HEK293 (cell line): ENCODE measurements around the gene PSMB4.
A peak's percentile ranks its signal among the peaks of the same experiment; 100 is the strongest.
"Not testable (repeated sequence)": the region's sequence is repeated elsewhere in the genome, so short reads cannot be mapped to it uniquely, and the experiment has no call there.

Experiments
- CTCF ChIA-PET: fragments of 350-600 bp; formaldehyde crosslinking; extraction: SDS; loops from one replicate; lab custom pipeline; 2021; ENCODE audit warnings: antibody characterized with exemption; lab: Yijun Ruan, JAX
- POLR2A ChIA-PET: fragments of 300-600 bp; formaldehyde crosslinking; extraction: SDS; loops from one replicate; lab custom pipeline; 2020; ENCODE audit warnings: antibody characterized with exemption, inconsistent platforms; lab: Yijun Ruan, JAX
- H3K27ac ChIP-seq: fragments of 200-500 bp; sonication (Bioruptor generic); 2 replicates; pipeline ENCODE4 v1.5.1; 2014; ENCODE audit warnings: low read depth, low read length, control low read depth, inconsistent platforms; ENCODE audit errors: extremely low read depth
- H3K36me3 ChIP-seq, 2 experiments: fragments of 200-500 bp in 1 of 2; sonication (Bioruptor generic) in 1 of 2; 1 replicate in 1 of 2; 2 replicates in 1 of 2; pipeline ENCODE4 v1.5.1; 2014 to 2017; ENCODE audit warnings: inconsistent platforms in 2 of 2, low read length in 2 of 2; ENCODE audit not compliant: control insufficient read depth in 2 of 2, insufficient read depth in 1 of 2
- H3K4me1 ChIP-seq: fragments of 200-500 bp; sonication (Bioruptor generic); 2 replicates; pipeline ENCODE4 v1.5.1; 2014; ENCODE audit warnings: mild to moderate bottlenecking, low read length, inconsistent platforms; ENCODE audit not compliant: control insufficient read depth, insufficient read depth
- H3K4me3 ChIP-seq: 2 replicates; pipeline ENCODE4 v1.5.1; 2011; ENCODE audit warnings: low read depth, mild to moderate bottlenecking, control low read depth, low read length, moderate library complexity
- H3K9me3 ChIP-seq: fragments of 200-500 bp; sonication (Bioruptor generic); 2 replicates; pipeline ENCODE4 v1.5.1; 2014; ENCODE audit warnings: low read depth, low read length, inconsistent platforms; ENCODE audit not compliant: control insufficient read depth, insufficient read depth
- FEZF1 ChIP-seq: fragments of 450-650 bp; formaldehyde crosslinking; IDR thresholded peaks from 2 replicates; pipeline ENCODE4 v1.5.1; 2016; ENCODE audit warnings: missing biosample characterization, missing genetic modification characterization
- GLI2 ChIP-seq: fragments of 450-650 bp; formaldehyde crosslinking; IDR thresholded peaks from 2 replicates; pipeline ENCODE4; 2017; ENCODE audit warnings: missing biosample characterization, missing genetic modification characterization, low read depth, borderline replicate concordance
- GLI4 ChIP-seq: fragments of 450-650 bp; formaldehyde crosslinking; IDR thresholded peaks from 2 replicates; pipeline ENCODE4 v1.5.1; 2016; ENCODE audit warnings: missing biosample characterization, missing genetic modification characterization
- KLF16 ChIP-seq: fragments of 450-650 bp; formaldehyde crosslinking; IDR thresholded peaks from 2 replicates; pipeline ENCODE4 v1.5.1; 2017; ENCODE audit warnings: missing biosample characterization, missing genetic modification characterization
- ZBTB17 ChIP-seq: fragments of 450-650 bp; formaldehyde crosslinking; IDR thresholded peaks from 2 replicates; pipeline ENCODE4 v1.5.1; 2016; ENCODE audit warnings: missing biosample characterization, missing genetic modification characterization
- ZBTB7A ChIP-seq: fragments of 450-650 bp; formaldehyde crosslinking; IDR thresholded peaks from 2 replicates; pipeline ENCODE4 v1.5.1; 2016; ENCODE audit warnings: low read depth, missing biosample characterization, missing genetic modification characterization
- ZFP69B ChIP-seq: fragments of 450-650 bp; formaldehyde crosslinking; IDR thresholded peaks from 2 replicates; pipeline ENCODE4 v1.5.1; 2016; ENCODE audit warnings: missing biosample characterization, missing genetic modification characterization
- ZNF112 ChIP-seq: fragments of 450-650 bp; formaldehyde crosslinking; IDR thresholded peaks from 2 replicates; pipeline ENCODE4 v1.5.0; 2017; ENCODE audit warnings: missing biosample characterization, missing genetic modification characterization
- ZNF16 ChIP-seq: fragments of 450-650 bp; formaldehyde crosslinking; IDR thresholded peaks from 2 replicates; pipeline ENCODE4 v1.5.1; 2016; ENCODE audit warnings: low read depth, missing biosample characterization, missing genetic modification characterization
- ZNF266 ChIP-seq: fragments of 450-650 bp; formaldehyde crosslinking; IDR thresholded peaks from 2 replicates; pipeline ENCODE4 v1.5.1; 2016; ENCODE audit warnings: missing biosample characterization, missing genetic modification characterization, low read depth
- ZNF473 ChIP-seq: fragments of 450-650 bp; formaldehyde crosslinking; IDR thresholded peaks from 2 replicates; pipeline ENCODE4 v1.5.1; 2017; ENCODE audit warnings: missing biosample characterization, missing genetic modification characterization
- ZNF558 ChIP-seq: fragments of 450-650 bp; formaldehyde crosslinking; IDR thresholded peaks from 2 replicates; pipeline ENCODE4 v1.5.1; 2016; ENCODE audit warnings: missing biosample characterization, missing genetic modification characterization
- ZNF561 ChIP-seq: fragments of 450-650 bp; IDR thresholded peaks from 2 replicates; pipeline ENCODE4 v1.5.1; 2018; ENCODE audit warnings: missing biosample characterization, missing genetic modification characterization, borderline replicate concordance
- TF ChIP-seq, protein P1 (sequence below): fragments of 450-650 bp; formaldehyde crosslinking; IDR thresholded peaks from 2 replicates; pipeline ENCODE4 v1.5.1; 2016; ENCODE audit warnings: missing biosample characterization, missing genetic modification characterization
- TF ChIP-seq, protein P2 (sequence below): fragments of 450-650 bp; formaldehyde crosslinking; IDR thresholded peaks from 2 replicates; pipeline ENCODE4 v1.5.1; 2016; ENCODE audit warnings: missing biosample characterization, missing genetic modification characterization
- TF ChIP-seq, protein P3 (sequence below): fragments of 450-650 bp; formaldehyde crosslinking; IDR thresholded peaks from 2 replicates; pipeline ENCODE4 v1.5.1; 2016; ENCODE audit warnings: missing biosample characterization, missing genetic modification characterization
- TF ChIP-seq, protein P4 (sequence below): fragments of 450-650 bp; formaldehyde crosslinking; IDR thresholded peaks from 2 replicates; pipeline ENCODE4 v1.5.1; 2016; ENCODE audit warnings: missing biosample characterization, missing genetic modification characterization

Gene PSMB4

DNA sequence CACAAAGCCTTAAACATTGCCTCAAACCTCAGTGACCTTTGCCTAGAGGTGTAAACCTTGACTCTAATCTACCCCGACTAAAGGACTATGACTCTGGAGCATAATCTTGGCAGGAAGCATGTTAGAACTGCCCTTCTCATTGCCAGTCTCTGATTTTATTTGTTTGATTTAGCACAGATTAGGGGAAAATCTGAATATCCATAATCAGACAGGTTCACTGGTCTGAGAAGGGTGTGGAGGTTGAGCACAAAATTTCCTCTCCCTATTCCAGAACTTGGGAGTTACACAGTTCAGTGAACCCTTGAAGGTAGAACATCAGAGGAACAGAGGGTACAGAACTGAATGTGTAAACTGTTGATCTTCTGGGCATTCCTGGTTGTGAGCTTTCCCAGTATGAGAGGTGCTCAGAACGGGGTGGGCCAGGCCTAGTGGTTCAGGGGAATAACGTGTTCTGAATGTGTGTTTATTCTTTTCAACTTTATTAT is 8.3 kb upstream of the PSMB4 start (continued):
- TF ChIP-seq ZNF266 (tag by site-specific recombination), result no peak
- TF ChIP-seq, protein P1, sequence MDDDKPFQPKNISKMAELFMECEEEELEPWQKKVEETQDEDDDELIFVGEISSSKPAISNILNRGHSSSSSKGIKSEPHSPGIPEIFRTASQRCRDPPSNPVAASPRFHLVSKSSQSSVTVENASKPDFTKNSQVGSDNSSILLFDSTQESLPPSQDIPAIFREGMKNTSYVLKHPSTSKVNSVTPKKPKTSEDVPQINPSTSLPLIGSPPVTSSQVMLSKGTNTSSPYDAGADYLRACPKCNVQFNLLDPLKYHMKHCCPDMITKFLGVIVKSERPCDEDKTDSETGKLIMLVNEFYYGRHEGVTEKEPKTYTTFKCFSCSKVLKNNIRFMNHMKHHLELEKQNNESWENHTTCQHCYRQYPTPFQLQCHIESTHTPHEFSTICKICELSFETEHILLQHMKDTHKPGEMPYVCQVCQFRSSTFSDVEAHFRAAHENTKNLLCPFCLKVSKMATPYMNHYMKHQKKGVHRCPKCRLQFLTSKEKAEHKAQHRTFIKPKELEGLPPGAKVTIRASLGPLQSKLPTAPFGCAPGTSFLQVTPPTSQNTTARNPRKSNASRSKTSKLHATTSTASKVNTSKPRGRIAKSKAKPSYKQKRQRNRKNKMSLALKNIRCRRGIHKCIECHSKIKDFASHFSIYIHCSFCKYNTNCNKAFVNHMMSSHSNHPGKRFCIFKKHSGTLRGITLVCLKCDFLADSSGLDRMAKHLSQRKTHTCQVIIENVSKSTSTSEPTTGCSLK (tag by site-specific recombination), result no peak

DNA sequence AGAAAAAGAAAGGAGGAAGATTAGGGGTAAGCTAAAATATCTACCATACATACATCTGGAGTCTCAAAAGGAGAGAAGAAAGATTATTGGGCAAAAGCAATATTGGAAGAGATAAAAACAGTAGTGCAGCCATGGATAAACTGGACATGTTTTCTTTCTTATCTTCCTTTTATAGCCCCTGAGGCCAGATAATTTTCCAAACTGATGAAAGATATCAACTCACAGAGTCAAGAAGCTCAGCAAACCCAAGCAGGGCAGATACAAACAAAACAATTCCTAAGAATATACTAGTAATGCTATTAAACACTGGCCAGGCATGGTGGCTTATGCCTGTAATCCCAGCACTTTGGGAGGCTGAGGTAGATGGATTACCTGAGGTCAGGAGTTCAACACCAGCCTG is 5.8 kb upstream of the PSMB4 start:
- ChIA-PET POLR2A (no interaction called here), CTCF (interaction anchor here (0.6 kb wide), 1 partner anchor 52 kb away, joined by 3 read pairs; no protein-coding TSS in a partner anchor)
- Histone ChIP-seq H3K9me3 (no peaks in the 10 kb centered on the region), H3K4me1 (no peaks in the 10 kb centered on the region), H3K4me3 (no peak overlapping the region), H3K36me3 (no peaks in the 10 kb centered on the region), H3K27ac (no peak overlapping the region)
- TF ChIP-seq, protein P2, sequence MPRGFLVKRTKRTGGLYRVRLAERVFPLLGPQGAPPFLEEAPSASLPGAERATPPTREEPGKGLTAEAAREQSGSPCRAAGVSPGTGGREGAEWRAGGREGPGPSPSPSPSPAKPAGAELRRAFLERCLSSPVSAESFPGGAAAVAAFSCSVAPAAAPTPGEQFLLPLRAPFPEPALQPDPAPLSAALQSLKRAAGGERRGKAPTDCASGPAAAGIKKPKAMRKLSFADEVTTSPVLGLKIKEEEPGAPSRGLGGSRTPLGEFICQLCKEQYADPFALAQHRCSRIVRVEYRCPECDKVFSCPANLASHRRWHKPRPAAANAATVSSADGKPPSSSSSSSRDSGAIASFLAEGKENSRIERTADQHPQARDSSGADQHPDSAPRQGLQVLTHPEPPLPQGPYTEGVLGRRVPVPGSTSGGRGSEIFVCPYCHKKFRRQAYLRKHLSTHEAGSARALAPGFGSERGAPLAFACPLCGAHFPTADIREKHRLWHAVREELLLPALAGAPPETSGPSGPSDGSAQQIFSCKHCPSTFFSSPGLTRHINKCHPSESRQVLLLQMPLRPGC (tag by site-specific recombination), result no peak
- TF ChIP-seq ZNF558 (tag by site-specific recombination), result peak; percentile 92

DNA sequence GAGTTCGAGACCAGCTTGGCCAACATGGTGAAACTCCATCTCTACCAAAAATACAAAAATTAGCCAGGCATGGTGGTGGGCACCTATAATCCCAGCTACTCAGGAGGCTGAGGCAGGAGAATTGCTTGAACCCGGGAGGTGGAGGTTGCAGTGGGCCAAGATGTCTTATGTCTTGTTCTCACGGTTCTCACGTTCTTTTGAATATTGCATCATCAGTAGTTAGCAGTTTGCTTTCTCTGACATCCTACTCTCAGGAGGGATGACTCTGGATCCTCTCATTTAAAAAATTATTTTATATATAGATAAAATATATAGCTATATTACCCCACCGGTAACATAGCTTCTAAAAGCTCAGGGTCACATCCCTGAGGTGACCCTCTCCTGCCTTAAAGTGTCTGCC is 3.1 kb upstream of the PSMB4 start:
- H3K36me3 ChIP-seq, result peaks cover 2 to 14% of the 10 kb centered on the region in 2 experiments; a peak in 1 of 3 replicates
- H3K27ac ChIP-seq, H3K4me1 ChIP-seq, H3K9me3 ChIP-seq, H3K4me3 ChIP-seq: not testable (repeated sequence)
- ChIA-PET POLR2A (interaction anchor here (0.6 kb wide), 1 partner anchor 363 kb away, joined by 7 read pairs; no protein-coding TSS in a partner anchor), CTCF (interaction anchor here (0.7 to 1.6 kb wide), 2 partner anchors 55 to 60 kb away, joined by 3 to 4 read pairs; no protein-coding TSS in a partner anchor)

DNA sequence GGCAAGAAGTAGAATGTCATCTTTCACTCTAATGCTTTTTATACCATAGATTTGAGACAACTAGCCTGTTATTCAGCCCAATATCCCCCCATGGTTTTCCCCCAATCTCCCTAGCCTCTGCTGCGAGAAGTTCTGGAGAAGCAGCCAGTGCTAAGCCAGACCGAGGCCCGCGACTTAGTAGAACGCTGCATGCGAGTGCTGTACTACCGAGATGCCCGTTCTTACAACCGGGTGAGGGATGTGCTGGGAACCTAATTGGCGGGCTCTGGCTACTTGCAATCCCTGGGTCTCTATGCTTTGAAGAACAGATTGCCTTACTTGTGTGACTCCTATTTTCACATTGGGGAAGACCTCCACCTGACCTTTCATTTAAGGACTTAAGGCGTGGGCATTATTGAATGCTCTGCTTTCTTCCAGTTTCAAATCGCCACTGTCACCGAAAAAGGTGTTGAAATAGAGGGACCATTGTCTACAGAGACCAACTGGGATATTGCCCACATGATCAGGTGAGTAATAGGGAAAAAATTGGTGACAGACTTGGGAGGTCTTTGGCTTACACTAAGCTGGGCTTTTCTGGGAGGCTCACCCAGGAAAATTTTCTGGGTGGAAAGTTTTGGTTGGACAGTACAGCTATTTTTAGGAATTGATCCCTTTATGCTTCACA is 1.9 kb downstream of the PSMB4 start:
- Histone ChIP-seq H3K36me3 (peaks cover 9 to 62% of the 10 kb centered on the region in 2 experiments; a peak in 2 of 3 replicates), H3K27ac (no peak overlapping the region), H3K4me3 (no peak overlapping the region), H3K4me1 (no peaks in the 10 kb centered on the region), H3K9me3 (no peaks in the 10 kb centered on the region)
- ChIA-PET POLR2A (interaction anchor here (0.9 to 2.4 kb wide), 3 partner anchors 29 to 334 kb away, joined by 3 to 13 read pairs (median 3); partner anchors contain the start of genes SELENBP1 and ZNF687), CTCF (no interaction called here)
- TF ChIP-seq ZBTB17 (no peak), GLI2 (no peak), ZFP69B (tag by site-specific recombination) (no peak), GLI4 (tag by site-specific recombination) (no peak), KLF16 (tag by site-specific recombination) (no peak), ZNF473 (tag by site-specific recombination) (no peak), FEZF1 (no peak), ZBTB7A (tag by site-specific recombination) (no peak), ZNF561 (no peak), ZNF16 (tag by site-specific recombination) (no peak), ZNF112 (tag by site-specific recombination) (no peak)
- TF ChIP-seq, protein P3, sequence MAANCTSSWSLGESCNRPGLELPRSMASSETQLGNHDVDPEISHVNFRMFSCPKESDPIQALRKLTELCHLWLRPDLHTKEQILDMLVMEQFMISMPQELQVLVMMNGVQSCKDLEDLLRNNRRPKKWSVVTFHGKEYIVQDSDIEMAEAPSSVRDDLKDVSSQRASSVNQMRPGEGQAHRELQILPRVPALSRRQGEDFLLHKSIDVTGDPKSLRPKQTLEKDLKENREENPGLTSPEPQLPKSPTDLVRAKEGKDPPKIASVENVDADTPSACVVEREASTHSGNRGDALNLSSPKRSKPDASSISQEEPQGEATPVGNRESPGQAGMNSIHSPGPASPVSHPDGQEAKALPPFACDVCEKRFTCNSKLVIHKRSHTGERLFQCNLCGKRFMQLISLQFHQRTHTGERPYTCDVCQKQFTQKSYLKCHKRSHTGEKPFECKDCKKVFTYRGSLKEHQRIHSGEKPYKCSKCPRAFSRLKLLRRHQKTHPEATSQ (tag by site-specific recombination), result no peak
- TF ChIP-seq, protein P4, sequence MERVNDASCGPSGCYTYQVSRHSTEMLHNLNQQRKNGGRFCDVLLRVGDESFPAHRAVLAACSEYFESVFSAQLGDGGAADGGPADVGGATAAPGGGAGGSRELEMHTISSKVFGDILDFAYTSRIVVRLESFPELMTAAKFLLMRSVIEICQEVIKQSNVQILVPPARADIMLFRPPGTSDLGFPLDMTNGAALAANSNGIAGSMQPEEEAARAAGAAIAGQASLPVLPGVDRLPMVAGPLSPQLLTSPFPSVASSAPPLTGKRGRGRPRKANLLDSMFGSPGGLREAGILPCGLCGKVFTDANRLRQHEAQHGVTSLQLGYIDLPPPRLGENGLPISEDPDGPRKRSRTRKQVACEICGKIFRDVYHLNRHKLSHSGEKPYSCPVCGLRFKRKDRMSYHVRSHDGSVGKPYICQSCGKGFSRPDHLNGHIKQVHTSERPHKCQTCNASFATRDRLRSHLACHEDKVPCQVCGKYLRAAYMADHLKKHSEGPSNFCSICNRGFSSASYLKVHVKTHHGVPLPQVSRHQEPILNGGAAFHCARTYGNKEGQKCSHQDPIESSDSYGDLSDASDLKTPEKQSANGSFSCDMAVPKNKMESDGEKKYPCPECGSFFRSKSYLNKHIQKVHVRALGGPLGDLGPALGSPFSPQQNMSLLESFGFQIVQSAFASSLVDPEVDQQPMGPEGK (tag by site-specific recombination), result no peak
